T follicular helper cell (primary cell): ENCODE results near the gene MMP1.

Source experiments
- DNase-seq: peaks from one replicate; pipeline ENCODE4 v3.0.0-alpha.2; 2020; ENCODE audit warnings: low read depth
- total RNA-seq, 2 experiments: gene quantifications; one replicate each; lab custom pipeline; 2026; lab: John Stamatoyannopoulos, UW

The MMP1 gene
- total RNA-seq: 0 reads per million in 2 experiments

DNA sequence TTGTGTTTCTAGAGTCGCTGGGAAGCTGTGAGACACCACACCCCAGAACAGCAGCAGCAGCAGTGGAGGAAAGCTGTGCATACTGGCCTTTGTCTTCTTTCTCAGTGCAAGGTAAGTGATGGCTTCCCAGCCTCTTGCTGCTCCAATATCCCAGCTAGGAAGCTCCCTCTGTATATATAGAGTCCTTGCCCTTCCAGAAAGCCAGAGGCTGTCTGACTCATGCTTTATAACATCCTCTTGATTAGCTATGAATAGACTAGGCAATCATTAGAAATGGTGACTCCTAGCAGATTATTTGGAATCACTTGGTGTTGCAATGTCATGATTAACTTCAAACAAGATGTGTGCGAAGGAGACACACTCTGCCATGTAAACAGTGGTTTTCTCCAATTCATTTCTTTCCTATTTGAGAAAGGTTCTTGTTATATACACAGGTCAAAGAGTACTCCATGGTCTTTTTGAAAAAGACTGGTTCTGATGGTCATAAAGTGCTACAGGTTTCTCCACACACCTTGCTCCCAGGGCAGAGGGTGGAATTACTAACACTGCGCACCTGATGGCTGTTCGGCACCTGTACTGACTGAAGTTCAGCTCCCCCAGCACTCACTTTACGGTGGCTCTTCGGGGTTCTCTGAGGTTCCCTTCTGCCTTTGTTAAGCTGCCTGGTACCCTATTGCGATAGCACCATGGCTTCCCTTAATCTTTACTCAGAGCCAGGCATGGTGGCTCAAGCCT is at the start of gene MMP1:
TSS of gene MMP1 (minus strand) at position 149 of the 735 bp plus-strand sequence. CDS start at position 81, 68 bp downstream.
- no peak for DNase-seq

GRCh38 chr11:102846292-102846691 is 48.3 kb upstream of the MMP1 start:
- no peak for DNase-seq

- DNase-seq: no peak
Observed at GRCh38 chr11:102843489-102843888, 45.5 kb upstream of the MMP1 start, which contains the start of gene MMP3. Gene MMP3 (minus strand): TSS chr11:102843609. CDS start chr11:102843546, 63 bp downstream.

- DNase-seq: no peak
Observed at GRCh38 chr11:102842930-102843329, 45.0 kb upstream of the MMP1 start.

DNA sequence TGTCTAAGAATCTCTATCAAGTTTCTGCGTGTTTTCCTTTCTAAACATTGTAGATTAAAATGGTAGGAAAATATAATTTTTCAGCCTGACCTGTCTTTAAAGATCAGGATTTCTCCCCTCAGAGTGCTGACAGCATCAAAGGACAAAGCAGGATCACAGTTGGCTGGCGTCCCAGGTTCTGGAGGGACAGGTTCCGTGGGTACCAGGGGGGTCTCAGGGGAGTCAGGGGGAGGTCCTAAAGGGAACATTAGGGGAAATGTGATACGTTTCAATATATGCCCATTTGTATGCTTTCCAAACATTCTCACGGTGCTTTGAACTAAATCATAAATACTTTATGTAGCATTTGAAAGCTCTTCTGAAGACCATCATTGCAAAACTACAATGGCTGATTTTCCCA is 42.1 kb upstream of the MMP1 start:
- DNase-seq: no peak

- no peak for DNase-seq
Observed at GRCh38 chr11:102837646-102838045, 39.7 kb upstream of the MMP1 start.

DNA sequence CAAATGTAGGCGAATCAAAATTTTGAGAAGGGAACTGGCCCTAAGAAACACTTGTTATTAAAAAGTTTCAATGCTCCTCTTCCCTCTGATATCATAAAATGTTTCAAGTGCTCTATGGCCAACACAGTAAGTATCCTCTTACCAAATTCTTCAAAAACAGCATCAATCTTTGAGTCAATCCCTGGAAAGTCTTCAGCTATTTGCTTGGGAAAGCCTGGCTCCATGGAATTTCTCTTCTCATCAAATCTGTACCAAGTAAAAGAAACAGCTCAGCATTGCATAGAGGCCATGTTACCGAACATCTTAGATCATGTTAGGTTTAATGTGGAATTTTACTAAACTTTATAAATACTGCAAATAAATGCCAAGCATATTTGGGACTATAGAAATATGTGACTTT is 39.2 kb upstream of the MMP1 start:
- DNase-seq: no peak

GRCh38 chr11:102836290-102836875 is 38.4 kb upstream of the MMP1 start:
- DNase-seq: no peak

DNA sequence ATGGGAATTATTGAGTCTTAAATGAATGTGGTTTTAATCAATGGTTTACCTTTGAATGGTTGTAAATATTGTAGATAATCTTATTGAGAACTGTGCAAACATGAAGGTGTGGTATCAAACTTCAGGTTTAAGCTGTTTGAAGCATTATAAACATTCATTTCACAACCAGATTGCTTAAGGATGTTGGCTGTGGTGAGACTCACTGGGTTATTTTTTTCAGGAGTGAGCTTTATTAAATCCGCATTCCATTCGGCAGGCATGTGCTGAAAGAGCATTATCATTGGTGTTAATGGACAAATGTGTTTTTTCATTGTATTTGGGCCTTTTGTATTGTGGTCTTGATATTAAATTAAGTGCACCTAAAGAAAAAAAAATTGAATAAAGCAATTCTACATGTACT is 35.8 kb upstream of the MMP1 start:
- DNase-seq: no peak

DNA sequence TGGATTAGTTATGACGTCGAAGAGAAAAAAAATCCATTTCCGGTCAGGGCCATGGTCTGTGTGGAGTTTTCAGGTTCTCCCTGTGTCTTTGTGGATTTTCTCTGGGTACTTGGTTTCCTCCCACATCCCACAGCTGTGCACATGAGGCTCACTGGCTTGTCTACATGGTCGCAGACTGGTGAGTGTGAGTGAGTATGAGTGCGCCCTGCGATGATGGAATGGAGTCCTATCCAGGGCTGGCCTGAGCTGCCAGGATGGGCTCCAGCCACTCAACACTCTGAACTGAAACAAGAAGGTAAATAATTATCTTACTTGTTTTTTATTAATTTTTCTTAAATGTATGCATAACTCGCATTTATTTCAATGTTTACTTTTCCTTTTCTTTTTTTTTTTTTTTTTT is 34.7 kb upstream of the MMP1 start:
- DNase-seq: no peak

GRCh38 chr11:102831489-102832440 is 33.8 kb upstream of the MMP1 start:
- no peak for DNase-seq

DNA sequence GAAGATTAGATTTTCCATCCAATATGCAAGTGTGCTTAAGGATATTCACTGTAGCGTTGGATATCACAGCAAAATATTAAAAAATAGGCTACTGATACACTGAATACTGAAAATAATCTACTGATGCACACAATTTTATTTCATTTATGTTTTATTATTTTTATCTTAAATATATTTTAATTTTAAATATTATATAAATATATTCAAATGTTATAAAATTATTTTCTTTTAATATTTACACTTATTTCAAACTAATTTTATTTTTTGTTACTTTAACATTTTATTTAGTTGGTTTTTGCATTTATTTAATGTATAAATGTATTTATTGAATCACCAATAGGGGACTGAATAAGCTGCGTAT is 33.1 kb upstream of the MMP1 start:
- no peak for DNase-seq

GRCh38 chr11:102830001-102830727 is 32.2 kb upstream of the MMP1 start:
- DNase-seq: no peak

DNA sequence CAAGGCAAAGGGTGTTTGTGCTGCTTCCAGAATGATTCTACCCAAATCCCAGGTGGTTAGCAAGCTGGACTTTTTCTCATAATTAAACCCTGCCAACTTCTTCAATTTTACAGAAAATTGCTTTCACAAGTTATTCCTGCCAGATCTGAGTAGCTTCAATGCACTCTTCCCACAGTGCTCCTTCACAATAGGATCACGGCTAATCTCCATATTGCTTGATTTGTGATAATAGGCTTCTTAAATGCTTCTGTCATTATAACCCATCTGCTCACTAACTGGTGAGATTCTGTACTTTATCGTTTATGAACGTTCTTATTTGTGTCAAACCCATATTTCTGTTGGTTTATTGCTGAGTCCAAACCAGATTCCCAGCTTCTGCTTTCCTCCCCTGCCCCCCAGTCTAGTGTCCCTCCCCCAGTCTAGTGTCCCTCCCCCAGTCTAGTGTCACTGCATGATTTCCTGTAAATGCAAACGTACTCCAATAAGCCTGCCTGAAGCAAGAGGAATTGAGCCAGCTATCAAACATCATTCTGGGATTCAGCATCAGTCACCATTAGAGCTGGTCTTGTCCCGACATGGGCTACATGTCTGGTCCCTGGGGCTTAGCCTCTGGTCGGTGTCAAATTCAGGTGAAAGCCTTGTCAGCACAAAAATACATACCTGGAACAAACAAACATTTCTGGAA is 31.5 kb upstream of the MMP1 start:
- DNase-seq: no peak

DNA sequence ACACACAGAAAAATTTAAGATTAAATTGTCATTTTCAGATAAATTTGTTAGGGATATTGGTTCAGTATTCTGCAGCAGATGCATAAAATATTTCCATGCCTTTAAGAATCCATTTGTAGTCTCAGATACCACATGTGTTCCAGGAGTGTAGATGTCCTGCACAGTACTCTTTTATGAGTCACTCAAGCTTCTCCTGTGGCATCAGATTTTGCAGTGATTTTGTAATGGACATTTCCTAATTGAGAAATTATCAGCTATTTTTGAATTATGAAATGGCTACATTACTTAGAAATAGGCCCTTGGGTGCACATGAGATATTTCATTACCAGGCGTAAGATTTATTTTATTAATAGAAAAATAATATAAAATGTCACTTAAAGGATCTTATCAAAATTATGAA is 26.6 kb upstream of the MMP1 start:
- DNase-seq: no peak

DNA sequence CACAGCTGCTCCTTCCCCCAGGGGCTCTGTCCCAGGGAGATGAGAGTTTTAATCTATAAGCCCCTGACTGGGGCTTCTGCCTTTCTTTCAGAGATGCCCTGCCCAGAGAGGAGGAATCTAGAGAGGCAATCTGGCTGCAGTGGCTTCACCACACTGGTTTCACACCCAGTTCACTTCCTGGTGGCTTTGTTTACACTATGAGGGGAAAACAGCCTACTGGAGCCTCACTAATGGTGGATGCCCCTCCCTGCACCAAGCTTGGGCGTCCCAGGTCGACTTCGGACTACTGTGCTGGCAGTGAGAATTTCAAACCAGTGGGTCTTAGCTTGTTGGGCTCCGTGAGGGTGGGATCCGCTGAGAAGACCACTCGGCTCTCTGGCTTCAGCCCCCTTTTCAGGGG is 21.5 kb upstream of the MMP1 start:
- DNase-seq: no peak

- DNase-seq: no peak
Observed at GRCh38 chr11:102813484-102813883, 15.5 kb upstream of the MMP1 start.

- DNase-seq: no peak
Observed at GRCh38 chr11:102812188-102812587, 14.2 kb upstream of the MMP1 start.

DNA sequence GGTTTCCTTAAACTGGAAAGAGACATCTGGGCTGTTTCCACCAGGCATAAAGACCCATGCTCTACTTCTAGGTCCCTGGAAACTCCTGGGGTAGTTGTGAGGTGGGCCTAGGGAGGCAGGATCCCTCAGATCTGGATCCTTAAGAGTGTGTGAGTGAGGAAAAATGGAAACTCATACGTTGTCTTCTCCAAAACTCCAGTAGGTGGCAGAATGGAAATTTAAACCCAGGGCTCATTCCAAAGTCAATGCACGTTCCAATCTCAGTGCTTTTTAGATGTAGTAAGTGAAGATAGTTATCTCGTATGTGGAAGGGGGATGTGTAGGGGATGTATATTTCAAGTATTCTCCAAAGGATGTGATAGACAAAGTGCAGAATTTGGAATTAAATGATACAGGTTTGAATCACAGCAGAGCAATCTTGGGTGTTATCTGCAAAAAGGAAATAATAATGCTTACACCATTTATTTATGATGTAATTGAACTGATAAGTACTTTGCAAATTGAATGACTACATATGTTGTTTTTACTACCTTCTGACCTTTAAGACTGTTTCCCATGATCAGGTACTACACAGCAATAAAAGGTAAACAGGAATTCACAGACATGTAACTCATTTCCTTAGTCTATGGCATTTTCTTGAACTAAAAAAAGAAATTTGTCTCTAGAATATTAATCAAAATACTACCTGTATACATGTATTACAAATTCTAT is 13.1 kb upstream of the MMP1 start:
- DNase-seq: no peak

DNA sequence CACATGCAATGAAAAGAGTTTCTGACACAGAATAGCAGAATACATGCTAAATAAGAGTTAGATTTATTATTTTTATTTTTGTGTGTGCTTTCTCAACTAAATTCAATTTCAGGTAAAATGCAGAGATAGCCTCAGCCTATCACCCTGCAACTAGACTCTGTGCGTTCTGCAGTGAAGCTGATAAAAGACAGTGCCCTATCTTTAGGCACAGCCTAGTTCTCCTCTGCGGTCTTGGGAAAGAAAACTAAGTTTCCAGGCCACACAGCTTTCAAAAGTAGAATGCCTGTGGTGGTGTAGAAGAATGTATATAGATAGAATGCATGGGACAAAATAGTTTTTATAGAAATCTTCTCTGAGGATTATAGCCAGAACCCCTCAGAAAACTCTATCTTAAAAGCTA is 12.0 kb upstream of the MMP1 start:
- no peak for DNase-seq

- DNase-seq: no peak
Observed at GRCh38 chr11:102807921-102808320, 10.0 kb upstream of the MMP1 start.
